ENCODE measurements around the gene NRG3. TPM values are rescaled to one million over a fixed set of nuclear protein-coding genes. Genes with fewer than 3 reads are reported as not detected.

NRG3 gene
- total RNA-seq, 1 experiment from 2014 or later: 0.66 TPM

DNA sequence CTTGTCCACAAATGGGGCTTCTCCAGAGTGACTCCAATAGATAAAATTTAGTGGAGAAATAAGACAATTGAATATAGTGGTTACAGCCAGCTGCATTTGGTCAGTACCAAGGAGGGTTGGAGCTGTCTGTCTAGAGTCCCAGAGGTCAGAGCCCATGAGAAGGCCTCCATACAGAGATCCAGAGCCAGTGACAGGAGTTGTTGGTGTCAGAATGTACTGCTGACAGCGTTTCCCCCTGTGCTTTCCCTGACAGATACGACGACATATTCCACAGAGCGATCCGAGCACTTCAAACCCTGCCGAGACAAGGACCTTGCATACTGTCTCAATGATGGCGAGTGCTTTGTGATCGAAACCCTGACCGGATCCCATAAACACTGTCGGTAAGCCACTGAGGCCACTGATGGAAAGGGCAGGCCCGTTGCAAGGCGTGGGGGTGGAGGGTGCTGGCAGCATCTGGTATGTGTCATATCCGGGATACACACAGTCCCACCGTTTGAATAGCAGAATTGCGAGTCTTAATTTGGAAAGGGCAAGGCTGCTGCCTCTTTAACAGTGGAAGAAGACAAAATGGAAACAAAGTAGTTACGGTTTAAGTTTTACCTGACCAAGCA is 483.6 kb downstream of the NRG3 start:
- Mint-ChIP-seq H3K4me3 (ENCODE audit: unreplicated experiment) (no peak overlapping the region), H3K27me3 (ENCODE audit: insufficient read depth, unreplicated experiment) (no peaks in the 10 kb centered on the region), H3K36me3 (ENCODE audit: insufficient read depth, unreplicated experiment) (peaks cover 4% of the 10 kb centered on the region), H3K4me1 (ENCODE audit: low read depth, unreplicated experiment) (no peaks in the 10 kb centered on the region), H3K27ac (ENCODE audit: unreplicated experiment) (no peak overlapping the region), H3K9me3 (ENCODE audit: unreplicated experiment) (peaks cover 6% of the 10 kb centered on the region)
- Histone ChIP-seq H3K27me3 (replicated peaks; ENCODE audit: control insufficient read depth, insufficient read depth, low read length) (no peaks in the 10 kb centered on the region), H3K9me3 (no peaks in the 10 kb centered on the region), H3K4me3 (ENCODE audit: low read depth, low read length) (no peak overlapping the region), H3K36me3 (ENCODE audit: control insufficient read depth, insufficient read depth, low read length) (no peaks in the 10 kb centered on the region), H3K4me1 (no peaks in the 10 kb centered on the region)
- POLR2A ChIA-PET: no interaction called here
- intact Hi-C loops (cut with micrococcal nuclease; ENCODE audit: unreplicated experiment): no loop called here
- CTCF ChIA-PET: no interaction called here
- DNase-seq: no peak
- no peak for TF ChIP-seq CTCF (IDR thresholded peaks at IDR 0.05; ENCODE audit: insufficient read depth in 1 of 2, low read depth in 1 of 2, low read length in 1 of 2, severe bottlenecking in 1 of 2, unreplicated experiment in 1 of 2)
- no TSS peak for BruUV-seq (replicated peaks)

GRCh38 chr10:82361256-82361655 is 486.3 kb downstream of the NRG3 start:
- Histone ChIP-seq H3K36me3 (ENCODE audit: control insufficient read depth, insufficient read depth, low read length) (no peaks in the 10 kb centered on the region), H3K4me1 (no peaks in the 10 kb centered on the region), H3K9me3 (no peaks in the 10 kb centered on the region), H3K4me3 (ENCODE audit: low read depth, low read length) (no peak overlapping the region), H3K27me3 (replicated peaks; ENCODE audit: control insufficient read depth, insufficient read depth, low read length) (no peaks in the 10 kb centered on the region)
- DNase-seq: no peak
- TF ChIP-seq CTCF (IDR thresholded peaks at IDR 0.05; ENCODE audit: insufficient read depth in 1 of 2, low read depth in 1 of 2, low read length in 1 of 2, severe bottlenecking in 1 of 2, unreplicated experiment in 1 of 2): no peak
- POLR2A ChIA-PET: no interaction called here
- no peak overlapping the region for H3K4me3 Mint-ChIP-seq (ENCODE audit: unreplicated experiment)
- no TSS peak for BruUV-seq (replicated peaks)
- H3K27me3 Mint-ChIP-seq (ENCODE audit: insufficient read depth, unreplicated experiment): no peaks in the 10 kb centered on the region
- CTCF ChIA-PET: no interaction called here
- no peaks in the 10 kb centered on the region for H3K4me1 Mint-ChIP-seq (ENCODE audit: low read depth, unreplicated experiment)
- no peaks in the 10 kb centered on the region for H3K36me3 Mint-ChIP-seq (ENCODE audit: insufficient read depth, unreplicated experiment)
- intact Hi-C loops (cut with micrococcal nuclease; ENCODE audit: unreplicated experiment): no loop called here
- no peaks in the 10 kb centered on the region for H3K9me3 Mint-ChIP-seq (ENCODE audit: unreplicated experiment)
- H3K27ac Mint-ChIP-seq (ENCODE audit: unreplicated experiment): no peak overlapping the region

DNA sequence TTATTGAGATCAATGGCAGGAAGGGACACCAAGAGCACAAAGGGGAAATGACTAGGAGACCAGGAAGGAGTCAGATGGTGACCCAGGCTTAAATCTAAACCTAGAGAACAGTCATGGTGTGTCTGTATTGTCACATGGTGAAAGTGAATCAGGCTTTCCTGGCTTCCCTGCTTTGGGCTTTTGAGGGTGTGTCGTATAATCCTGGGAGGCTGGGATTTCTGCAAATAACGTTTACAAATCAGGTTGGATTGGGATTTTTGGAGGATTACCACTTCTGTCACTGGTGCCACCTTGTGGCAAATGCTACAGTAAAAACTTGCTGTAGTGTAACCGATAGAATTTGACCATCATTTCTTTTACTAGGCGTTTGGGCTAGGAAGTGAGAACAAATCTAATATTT is 502.6 kb downstream of the NRG3 start:
- no TSS peak for BruUV-seq (replicated peaks)
- Mint-ChIP-seq H3K4me3 (ENCODE audit: unreplicated experiment) (no peak overlapping the region), H3K36me3 (ENCODE audit: insufficient read depth, unreplicated experiment) (no peaks in the 10 kb centered on the region), H3K27ac (ENCODE audit: unreplicated experiment) (no peak overlapping the region), H3K4me1 (ENCODE audit: low read depth, unreplicated experiment) (no peaks in the 10 kb centered on the region), H3K9me3 (ENCODE audit: unreplicated experiment) (no peaks in the 10 kb centered on the region), H3K27me3 (ENCODE audit: insufficient read depth, unreplicated experiment) (no peaks in the 10 kb centered on the region)
- Histone ChIP-seq H3K27me3 (replicated peaks; ENCODE audit: control insufficient read depth, insufficient read depth, low read length) (no peaks in the 10 kb centered on the region), H3K4me1 (no peaks in the 10 kb centered on the region), H3K36me3 (ENCODE audit: control insufficient read depth, insufficient read depth, low read length) (no peaks in the 10 kb centered on the region), H3K4me3 (ENCODE audit: low read depth, low read length) (no peak overlapping the region), H3K9me3 (no peaks in the 10 kb centered on the region)
- DNase-seq: peak in 1 of 2 experiments; percentile 13
- ChIA-PET POLR2A (no interaction called here), CTCF (no interaction called here)
- TF ChIP-seq CTCF (IDR thresholded peaks at IDR 0.05; ENCODE audit: insufficient read depth in 1 of 2, low read depth in 1 of 2, low read length in 1 of 2, severe bottlenecking in 1 of 2, unreplicated experiment in 1 of 2): peak; percentile 32 to 41
- intact Hi-C loops (cut with micrococcal nuclease; ENCODE audit: unreplicated experiment): loop anchor here (1.0 to 10.0 kb wide), 2 partner anchors 156 to 417 kb away; no protein-coding TSS in a partner anchor

Measured in Caco-2 (cell line).